ENCODE results near the gene ATP7B. TPM values are rescaled to one million over a fixed set of nuclear protein-coding genes. Genes with fewer than 3 reads are reported as not detected.

The ATP7B gene
- polyA plus RNA-seq, 1 experiment, result 1.8 TPM

- H3K27ac ChIP-seq (ENCODE audit: low read depth, low read length), result no peak overlapping the region
- TF ChIP-seq CTCF (IDR thresholded peaks at IDR 0.05; ENCODE audit: low read depth, low read length), result no peak
- no peaks in the 10 kb centered on the region for H3K9me3 ChIP-seq (ENCODE audit: control insufficient read depth, insufficient read depth, low read length)
- H3K4me3 ChIP-seq (ENCODE audit: low read depth, low read length), result no peak overlapping the region
- no peak for DNase-seq (ENCODE audit: low read depth, low spot score)
- H3K27me3 ChIP-seq (ENCODE audit: control insufficient read depth, insufficient read depth, low read length), result peaks cover 37% of the 10 kb centered on the region
- POLR2A ChIA-PET, result no interaction called here
- CTCF ChIA-PET, result interaction anchor here (1.1 to 1.2 kb wide), 4 partner anchors 10 to 178 kb away, joined by 3 to 4 read pairs (median 3); no protein-coding TSS in a partner anchor
These were observed 13.5 kb downstream of the ATP7B start for GRCh38 chr13:51997641-51998330.

GRCh38 chr13:51997186-51997585, 14.1 kb downstream of the ATP7B start:
- Histone ChIP-seq H3K9me3 (ENCODE audit: control insufficient read depth, insufficient read depth, low read length) (no peaks in the 10 kb centered on the region), H3K4me3 (ENCODE audit: low read depth, low read length) (no peak overlapping the region), H3K27me3 (ENCODE audit: control insufficient read depth, insufficient read depth, low read length) (peaks cover 38% of the 10 kb centered on the region), H3K27ac (ENCODE audit: low read depth, low read length) (no peak overlapping the region)
- DNase-seq (ENCODE audit: low read depth, low spot score), result no peak
- ChIA-PET CTCF (interaction anchor here (1.2 kb wide), 2 partner anchors 130 to 131 kb away, joined by 3 to 4 read pairs; no protein-coding TSS in a partner anchor), POLR2A (no interaction called here)
- no peak for TF ChIP-seq CTCF (IDR thresholded peaks at IDR 0.05; ENCODE audit: low read depth, low read length)

GRCh38 chr13:51996641-51997040, 14.6 kb downstream of the ATP7B start:
- Histone ChIP-seq H3K27ac (ENCODE audit: low read depth, low read length) (no peak overlapping the region), H3K4me3 (ENCODE audit: low read depth, low read length) (no peak overlapping the region), H3K9me3 (ENCODE audit: control insufficient read depth, insufficient read depth, low read length) (no peaks in the 10 kb centered on the region), H3K27me3 (ENCODE audit: control insufficient read depth, insufficient read depth, low read length) (peaks cover 41% of the 10 kb centered on the region)
- ChIA-PET CTCF (interaction anchor here (1.2 kb wide), 2 partner anchors 131 to 132 kb away, joined by 3 to 4 read pairs; no protein-coding TSS in a partner anchor), POLR2A (no interaction called here)
- TF ChIP-seq CTCF (IDR thresholded peaks at IDR 0.05; ENCODE audit: low read depth, low read length), result no peak
- no peak for DNase-seq (ENCODE audit: low read depth, low spot score)

- H3K4me3 ChIP-seq (ENCODE audit: low read depth, low read length), result no peak overlapping the region
- no peak for DNase-seq (ENCODE audit: low read depth, low spot score)
- ChIA-PET POLR2A (no interaction called here), CTCF (no interaction called here)
- no peak for TF ChIP-seq CTCF (IDR thresholded peaks at IDR 0.05; ENCODE audit: low read depth, low read length)
- H3K27ac ChIP-seq (ENCODE audit: low read depth, low read length), result no peak overlapping the region
- peaks cover 41% of the 10 kb centered on the region for H3K27me3 ChIP-seq (ENCODE audit: control insufficient read depth, insufficient read depth, low read length)
- H3K9me3 ChIP-seq (ENCODE audit: control insufficient read depth, insufficient read depth, low read length), result no peaks in the 10 kb centered on the region
These were observed 15.3 kb downstream of the ATP7B start for GRCh38 chr13:51995677-51996551.

- no peaks in the 10 kb centered on the region for H3K9me3 ChIP-seq (ENCODE audit: control insufficient read depth, insufficient read depth, low read length)
- no peak for DNase-seq (ENCODE audit: low read depth, low spot score)
- H3K4me3 ChIP-seq (ENCODE audit: low read depth, low read length), result no peak overlapping the region
- POLR2A ChIA-PET, result no interaction called here
- no peak for TF ChIP-seq CTCF (IDR thresholded peaks at IDR 0.05; ENCODE audit: low read depth, low read length)
- CTCF ChIA-PET, result no interaction called here
- peaks cover 31% of the 10 kb centered on the region for H3K27me3 ChIP-seq (ENCODE audit: control insufficient read depth, insufficient read depth, low read length)
- H3K27ac ChIP-seq (ENCODE audit: low read depth, low read length), result no peak overlapping the region
These were observed 17.5 kb downstream of the ATP7B start for GRCh38 chr13:51993713-51994112.

Measured in AG04450 (cell line).